Suppressor macrophage treated with lipopolysaccharide for 1 hour (primary cell): ENCODE measurements around the gene EYS.
A peak's percentile ranks its signal among the peaks of the same experiment; 100 is the strongest.
"Not testable (repeated sequence)": the region's sequence is repeated elsewhere in the genome, so short reads cannot be mapped to it uniquely, and the experiment has no call there.

Source experiments
- DNase-seq, 3 donors: peaks; one replicate each; pipeline ENCODE4 v3.0.0-alpha.2; 2020 to 2022

Gene EYS

DNA sequence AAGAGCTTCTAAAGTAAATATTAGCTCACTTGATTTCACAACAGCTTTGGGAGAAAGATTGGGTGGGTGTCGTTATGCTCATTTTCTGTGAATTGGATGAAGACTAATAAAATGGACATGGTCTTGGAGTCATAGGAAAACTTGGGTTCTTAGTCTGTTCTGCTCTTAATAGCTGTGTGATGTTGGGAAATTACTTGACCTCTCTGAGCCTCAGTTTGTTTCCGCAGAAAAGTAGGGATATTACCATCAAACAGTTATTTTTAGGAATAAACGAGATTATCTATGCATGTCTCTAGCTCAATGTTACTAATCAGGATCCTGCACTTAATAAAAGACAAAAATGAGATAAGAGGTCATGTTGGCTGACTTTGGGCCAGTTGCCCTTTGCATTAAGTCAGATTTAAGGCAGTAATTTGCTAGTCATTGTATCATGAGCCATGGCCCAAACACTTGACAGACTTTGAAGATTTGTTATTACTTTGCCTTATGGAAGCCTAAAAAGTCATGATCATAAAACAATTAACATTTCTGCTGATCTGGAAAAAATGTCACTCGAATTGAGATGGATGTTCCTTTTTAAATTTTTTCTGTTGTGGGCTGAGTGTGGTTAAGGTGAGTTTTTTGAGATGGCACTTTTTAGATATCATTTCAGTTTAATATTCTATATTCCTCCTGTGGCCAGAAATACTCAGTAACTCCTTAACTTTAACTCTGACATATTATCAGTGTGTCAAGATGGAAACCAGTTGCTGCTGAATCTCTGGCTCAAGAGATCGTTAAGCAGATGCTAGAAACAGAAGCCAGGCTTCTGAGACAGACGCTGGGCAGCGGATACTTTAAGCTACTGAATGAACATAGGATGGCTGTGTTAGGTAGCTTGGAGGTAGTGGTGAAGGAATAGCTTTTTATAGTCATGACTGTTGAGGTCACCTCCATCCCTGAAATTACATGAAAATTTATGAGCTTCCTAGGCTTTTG, 1779.8 kb downstream of the EYS start:
- no peak for DNase-seq

DNA sequence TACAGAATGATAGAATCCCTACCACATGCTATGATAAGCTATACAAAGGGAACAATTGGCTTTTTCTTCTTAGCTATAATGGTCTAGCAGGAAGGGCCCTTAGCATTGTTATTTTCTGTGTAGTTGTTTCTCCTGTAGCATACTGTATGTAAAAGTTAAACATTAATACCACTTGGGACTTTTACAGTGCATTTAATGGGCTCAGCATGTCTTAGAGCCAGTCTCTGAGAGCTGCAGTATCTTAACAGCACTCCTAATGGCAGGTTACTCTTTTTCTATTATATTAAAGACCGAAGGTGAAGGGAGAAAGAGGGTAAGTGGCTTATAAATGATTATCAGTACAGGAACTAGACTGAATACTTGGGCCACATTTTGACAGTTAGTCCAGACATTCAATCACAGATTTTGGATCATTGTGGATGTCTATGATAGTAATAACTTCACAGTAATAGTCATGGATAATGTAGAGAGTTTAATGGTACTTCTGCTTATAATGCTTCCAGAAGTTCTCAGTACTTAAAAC, 1780.7 kb downstream of the EYS start:
- no peak for DNase-seq

DNA sequence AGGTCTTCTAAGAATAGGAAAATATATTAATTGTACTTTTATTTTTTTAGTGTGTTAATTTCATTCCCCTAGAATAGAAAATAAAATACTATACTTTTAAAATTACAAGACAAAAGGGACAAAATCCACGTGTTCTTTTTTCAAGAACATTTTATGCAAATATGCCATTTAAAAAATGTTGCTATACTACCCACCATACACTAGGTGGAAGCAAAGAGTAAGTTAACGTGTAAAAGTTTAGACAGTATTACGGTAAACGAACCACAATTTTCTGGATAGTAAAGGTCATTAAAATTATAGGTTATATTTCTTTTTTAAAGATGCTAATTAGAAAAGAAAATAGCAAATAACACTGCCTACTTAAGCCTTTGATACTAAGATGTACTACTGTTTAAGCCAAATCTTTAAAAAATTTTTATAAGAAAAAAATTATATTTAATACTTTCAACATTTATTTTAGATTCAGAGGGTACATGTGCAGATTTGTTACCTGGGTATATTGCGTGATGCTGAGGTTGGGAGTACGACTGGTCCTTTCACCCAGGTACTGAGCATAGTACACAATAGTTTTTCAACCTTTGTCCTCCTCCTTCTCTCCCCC, 1783.8 kb downstream of the EYS start:
- DNase-seq: peak; percentile 24 to 79 (median 62)

DNA sequence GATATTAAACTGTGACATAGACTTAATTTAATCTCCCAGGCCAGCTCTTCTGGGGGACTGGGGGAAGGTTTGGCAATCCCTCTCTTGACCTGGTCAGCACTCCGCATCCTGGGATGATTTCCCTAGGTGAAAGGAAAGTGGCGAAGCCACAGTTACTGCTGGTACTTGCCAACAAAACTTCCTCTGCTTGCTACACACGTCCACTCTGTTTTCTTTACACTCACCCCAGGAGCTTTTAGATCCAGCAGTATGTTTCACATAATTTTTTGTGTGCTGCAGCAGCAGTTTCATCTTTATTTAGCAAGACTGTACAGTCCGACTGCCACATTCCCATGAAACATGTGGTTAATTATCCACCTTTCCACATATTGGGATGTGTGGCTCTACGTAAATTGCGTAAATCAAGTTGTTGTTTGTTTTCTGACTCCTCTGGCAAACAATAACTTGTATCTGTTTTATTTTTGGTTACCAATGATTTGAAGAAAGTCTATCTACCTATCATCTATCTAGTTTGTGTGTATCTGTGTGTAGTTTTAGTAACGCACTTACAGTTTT, 1787.4 kb downstream of the EYS start:
- DNase-seq: no peak

DNA sequence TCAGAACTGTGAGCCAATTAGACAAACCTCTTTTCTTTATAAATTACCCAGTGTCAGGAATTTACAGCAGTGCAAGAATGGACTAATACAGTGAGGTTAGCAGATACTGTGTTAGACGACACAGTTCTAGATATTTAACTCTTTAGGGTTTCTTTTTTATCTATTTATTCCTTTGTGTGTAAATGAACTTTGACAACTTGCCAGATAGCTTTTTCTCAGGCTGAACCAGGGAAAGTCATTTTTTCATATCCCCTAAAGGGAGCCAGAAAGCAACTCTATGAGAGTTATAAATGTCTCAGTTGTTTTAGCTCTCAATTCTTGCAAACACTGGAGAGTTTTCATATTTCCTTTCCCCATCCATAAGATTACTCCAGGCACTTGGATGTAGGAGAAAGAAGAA, 1794.1 kb downstream of the EYS start:
- DNase-seq: no peak

DNA sequence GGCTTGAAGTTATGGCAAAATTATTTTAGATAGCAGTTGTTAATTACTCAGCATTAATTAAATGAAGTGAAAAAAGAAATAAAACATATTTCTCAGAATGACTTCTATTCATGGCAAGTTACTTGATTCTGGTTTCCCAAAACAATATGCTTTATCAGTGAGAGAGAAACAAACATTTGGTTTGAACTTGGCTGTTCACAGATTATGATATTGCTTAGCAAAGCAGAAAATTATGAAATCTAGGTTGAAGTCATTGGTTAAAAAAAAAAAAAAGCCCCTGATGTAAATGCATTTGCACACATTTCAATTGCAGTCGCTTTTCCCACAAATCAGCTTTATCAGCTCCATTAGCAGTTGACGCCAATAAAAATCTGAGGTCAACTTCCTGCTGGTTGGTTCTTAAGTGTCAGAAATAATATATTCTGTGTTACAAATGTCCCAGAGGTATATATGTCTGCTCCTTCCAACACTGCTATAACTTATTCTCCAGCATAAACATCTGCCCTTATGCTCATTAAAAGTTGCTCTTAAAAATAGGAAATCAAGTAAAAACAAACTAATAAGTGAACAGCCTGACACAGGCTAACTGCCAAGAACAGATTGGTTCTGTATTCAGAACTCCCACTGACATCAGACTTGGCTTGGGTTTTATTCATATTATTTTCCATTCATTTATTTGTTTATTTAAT, 1796.0 kb downstream of the EYS start:
- no peak for DNase-seq

DNA sequence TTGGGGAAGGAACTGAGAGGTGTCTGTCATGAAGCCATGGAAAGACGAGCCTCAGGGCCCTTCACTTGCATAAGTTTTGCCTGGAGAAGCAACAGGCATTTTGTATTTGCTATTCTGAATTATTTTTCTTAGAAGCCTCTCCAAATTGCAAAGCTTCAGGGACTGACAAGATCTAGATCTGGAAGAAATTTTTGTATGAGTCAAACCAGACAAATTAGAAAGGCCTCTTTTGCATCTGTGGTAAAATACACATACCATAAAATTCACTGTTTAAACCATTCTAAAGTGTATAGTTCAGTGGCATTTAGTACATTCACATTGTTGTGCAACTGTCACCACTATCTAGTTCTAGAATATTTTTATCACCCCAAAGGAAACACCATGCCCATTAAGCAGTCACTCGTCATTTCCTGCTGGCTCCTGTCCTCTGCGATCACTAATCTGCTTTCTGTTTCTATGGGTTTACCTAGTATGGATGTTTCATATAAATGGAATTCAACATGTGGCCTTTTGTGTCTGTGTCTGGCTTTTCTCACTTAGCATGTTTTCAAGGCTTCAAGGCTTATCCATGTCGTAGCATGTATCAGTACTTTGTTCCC, 1802.3 kb downstream of the EYS start:
- no peak for DNase-seq

DNA sequence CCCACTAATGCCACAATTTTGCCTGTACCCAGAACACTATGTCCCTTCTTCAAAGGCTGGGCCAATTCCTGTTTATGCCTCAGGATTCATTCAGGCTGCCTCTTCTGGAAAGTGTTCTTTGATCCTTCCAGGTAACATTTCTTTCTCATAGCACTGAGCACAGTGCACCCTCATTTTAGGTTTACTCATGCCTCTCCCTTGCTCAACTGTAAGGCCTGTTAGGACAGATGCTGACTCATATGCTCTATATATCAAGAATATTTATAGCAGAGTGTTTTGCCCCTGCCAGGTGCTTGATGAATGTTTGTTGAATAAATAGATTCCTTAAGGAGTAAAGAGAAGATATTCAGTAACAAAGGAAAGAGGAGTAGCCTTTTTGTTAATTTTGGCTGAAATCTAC, 1807.5 kb downstream of the EYS start:
- no peak for DNase-seq

GRCh38 chr6:63897952-63898351, 1809.1 kb downstream of the EYS start:
- no peak for DNase-seq

GRCh38 chr6:63897459-63897858, 1809.6 kb downstream of the EYS start:
- no peak for DNase-seq

DNA sequence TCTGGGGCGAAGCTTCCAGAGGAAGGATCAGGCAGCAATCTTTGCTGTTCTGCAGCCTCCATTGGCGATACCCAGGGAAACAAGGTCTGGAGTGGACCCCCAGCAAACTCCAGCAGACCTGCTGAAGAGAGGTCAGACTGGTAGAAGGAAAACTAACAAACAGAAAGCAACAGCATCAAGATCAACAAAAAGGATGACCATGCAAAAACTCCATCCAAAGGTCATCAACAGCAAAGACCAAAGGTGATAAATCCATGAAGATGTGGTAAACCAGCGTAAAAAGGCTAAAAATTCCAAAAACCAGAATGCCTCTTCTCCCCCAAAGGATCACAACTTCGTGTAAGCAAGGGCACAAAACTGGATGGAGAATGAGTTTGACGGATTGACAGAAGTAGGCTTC, 1818.6 kb downstream of the EYS start:
- DNase-seq: no peak

- not testable (repeated sequence) for DNase-seq
These were observed 1819.2 kb downstream of the EYS start for GRCh38 chr6:63887804-63888203.

DNA sequence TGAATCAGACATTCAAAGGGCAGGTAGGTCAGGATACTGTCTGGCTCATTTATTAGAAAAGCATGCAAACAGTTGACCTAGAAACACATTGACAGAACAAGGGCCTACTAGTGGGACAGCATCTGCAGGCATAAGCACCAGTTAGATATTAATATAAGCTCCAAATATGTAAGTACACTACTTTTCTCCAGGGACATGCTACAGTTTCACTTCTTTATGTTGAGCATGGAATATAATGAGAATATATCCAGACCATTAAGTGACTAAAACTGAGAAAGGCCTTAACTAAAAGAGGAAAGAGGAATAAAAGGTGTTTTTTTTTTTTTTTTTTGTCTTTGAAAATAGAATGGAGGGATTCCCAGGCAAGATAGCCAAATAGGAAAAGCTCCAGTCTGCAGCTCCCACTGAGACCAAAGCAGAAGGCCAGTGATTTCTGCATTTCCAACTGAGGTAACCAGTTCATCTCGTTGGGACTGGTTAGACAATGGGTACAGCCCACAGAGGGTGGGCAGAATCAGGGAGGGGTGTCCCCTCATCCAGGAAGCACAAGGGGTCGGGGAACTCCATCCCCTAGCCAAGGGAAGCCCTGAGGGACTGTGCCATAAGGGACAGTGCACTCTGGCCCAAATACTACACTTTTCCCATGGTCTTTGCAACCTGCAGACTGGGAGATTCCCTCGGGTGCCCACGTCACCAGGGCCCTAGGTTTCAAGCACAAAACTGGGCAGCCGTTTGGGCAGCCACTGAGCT, 1819.8 kb downstream of the EYS start:
- no peak for DNase-seq

- no peak for DNase-seq
These were observed 1820.7 kb downstream of the EYS start for GRCh38 chr6:63886341-63886740.

- no peak for DNase-seq
These were observed 1823.4 kb downstream of the EYS start for GRCh38 chr6:63883597-63883996.

DNA sequence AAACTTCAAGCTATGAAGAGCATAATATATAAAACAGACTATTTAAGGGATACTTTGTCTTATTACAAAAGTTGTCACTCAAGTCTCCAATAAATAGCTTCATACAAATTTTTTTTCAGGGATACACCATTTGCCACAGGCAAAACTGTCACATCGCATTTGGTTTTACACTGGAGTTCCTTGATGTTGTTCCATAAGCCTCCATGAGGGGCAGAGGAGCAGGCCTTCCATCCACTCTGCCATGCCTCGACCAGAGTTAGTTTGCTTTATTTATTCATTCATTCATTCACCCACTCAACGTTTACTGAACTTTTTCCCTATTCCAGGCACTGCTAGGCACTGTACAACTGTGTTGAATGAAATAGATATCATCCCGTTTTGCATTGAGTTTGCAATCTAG, 1824.8 kb downstream of the EYS start:
- no peak for DNase-seq

DNA sequence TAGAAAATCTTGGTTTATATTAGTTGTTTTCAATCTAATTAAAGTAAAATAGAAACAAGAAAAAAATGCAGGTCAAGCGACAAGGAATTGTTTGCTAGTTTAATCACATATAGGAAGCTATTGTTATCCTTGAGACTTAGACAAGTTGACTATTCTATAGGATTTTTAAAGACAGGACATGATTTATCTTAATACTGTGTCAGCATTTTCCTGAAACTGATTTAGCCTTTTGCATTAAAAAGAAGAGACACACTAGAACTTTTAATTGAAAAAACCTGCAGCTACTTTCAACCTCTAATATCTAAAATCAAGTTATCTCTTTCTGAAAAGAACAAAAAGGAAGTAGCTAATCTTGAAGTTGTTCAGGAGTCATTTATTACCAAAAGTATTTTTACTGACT, 1825.2 kb downstream of the EYS start:
- no peak for DNase-seq

DNA sequence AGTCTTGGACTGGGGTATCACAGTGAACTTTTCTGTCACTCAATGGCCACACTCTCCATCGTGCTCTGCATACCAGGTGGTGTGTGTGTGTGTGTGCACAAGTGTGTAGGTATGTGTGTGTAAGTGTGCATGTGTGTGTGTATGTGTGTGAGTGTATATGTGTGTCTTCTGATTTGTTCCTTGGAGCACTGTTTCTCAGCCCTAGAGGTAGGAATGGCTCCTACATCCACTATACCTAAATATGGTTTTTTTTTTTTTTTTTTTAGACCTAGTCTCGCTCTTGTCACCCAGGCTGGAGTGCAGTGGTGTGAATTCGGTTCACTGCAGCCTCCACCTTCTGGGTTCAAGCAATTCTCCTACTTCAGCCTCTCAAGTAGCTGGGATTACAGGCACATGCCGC, 1834.8 kb downstream of the EYS start:
- no peak for DNase-seq

GRCh38 chr6:63868351-63868750, 1838.7 kb downstream of the EYS start:
- no peak for DNase-seq

GRCh38 chr6:63864671-63865318, 1842.2 kb downstream of the EYS start:
- no peak for DNase-seq

DNA sequence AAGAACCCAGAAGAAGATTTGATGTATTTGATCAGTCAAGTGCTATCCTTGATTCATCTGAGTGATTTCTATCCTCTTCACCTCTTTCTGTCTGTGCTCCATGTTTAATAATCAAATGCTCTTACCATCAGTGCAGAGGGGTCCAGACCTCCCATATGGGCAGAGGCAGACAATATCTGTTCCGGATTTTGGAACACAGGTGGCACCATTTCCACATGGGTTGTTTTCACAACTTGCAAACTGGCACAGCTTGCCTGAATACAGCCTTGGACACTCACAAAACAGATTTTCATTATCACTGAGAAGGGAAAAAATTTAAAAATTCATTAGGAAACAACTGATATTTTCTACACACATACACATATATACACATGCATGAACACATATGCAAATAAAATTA, 1843.0 kb downstream of the EYS start:
- DNase-seq: no peak
